A549 treated with GW870086 at 1 μM for 4 hours (cell line): Measurements from ENCODE around the gene NOVA1. TPM values are rescaled to one million over a fixed set of nuclear protein-coding genes. Genes with fewer than 3 reads are reported as not detected.

ENCODE experiments used
- total RNA-seq: library from RNA; stranded (reverse); fragments of 200-300 nt; extraction: Qiagen RNA extraction; gene quantifications from 5 replicates; pipeline ENCODE4 v1.2.3, GENCODE V29; 2022; ENCODE audit warnings: low read depth

Gene NOVA1, protein sequence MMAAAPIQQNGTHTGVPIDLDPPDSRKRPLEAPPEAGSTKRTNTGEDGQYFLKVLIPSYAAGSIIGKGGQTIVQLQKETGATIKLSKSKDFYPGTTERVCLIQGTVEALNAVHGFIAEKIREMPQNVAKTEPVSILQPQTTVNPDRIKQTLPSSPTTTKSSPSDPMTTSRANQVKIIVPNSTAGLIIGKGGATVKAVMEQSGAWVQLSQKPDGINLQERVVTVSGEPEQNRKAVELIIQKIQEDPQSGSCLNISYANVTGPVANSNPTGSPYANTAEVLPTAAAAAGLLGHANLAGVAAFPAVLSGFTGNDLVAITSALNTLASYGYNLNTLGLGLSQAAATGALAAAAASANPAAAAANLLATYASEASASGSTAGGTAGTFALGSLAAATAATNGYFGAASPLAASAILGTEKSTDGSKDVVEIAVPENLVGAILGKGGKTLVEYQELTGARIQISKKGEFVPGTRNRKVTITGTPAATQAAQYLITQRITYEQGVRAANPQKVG
- 3.7 to 5.3 TPM (median 4.0 TPM) in 5 replicates for total RNA-seq

GRCh38 chr14:26597589-26598080 is at the start of gene NOVA1:
Gene NOVA1 (minus strand): TSS chr14:26598033. CDS start chr14:26597436, 597 bp downstream.

